Measurements from ENCODE around the gene HTR3A.
"Not testable (repeated sequence)": the region's sequence is repeated elsewhere in the genome, so short reads cannot be mapped to it uniquely, and the experiment has no call there.

The HTR3A gene

DNA sequence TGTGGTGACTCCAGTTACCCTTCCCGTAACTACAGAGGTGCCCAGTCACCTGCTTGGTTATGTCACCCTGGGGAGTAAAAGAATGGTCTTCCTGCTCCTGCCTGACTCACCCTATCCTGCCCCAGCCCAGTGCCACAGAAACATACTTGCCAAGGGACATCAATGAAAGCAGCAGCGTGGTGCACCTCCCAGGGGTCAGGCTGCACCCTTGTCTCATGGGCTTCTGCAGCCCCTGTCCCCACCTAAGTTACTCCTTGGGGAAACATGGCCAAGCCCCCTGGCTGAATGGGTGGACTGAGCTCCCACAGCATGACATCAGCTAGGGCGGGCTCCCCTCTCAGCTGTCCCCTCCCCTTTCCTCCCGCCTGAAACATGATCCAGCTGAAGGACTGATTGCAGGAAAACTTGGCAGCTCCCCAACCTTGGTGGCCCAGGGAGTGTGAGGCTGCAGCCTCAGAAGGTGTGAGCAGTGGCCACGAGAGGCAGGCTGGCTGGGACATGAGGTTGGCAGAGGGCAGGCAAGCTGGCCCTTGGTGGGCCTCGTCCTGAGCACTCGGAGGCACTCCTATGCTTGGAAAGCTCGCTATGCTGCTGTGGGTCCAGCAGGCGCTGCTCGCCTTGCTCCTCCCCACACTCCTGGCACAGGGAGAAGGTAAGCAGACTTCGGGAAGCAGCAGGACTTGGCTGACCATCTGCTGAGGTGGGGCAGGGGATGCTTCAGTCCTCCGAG is at the start of gene HTR3A:
HTR3A (plus strand) TSS at position 368 of the 730 bp plus-strand sequence; CDS start at position 586, 218 bp downstream.
- peak; percentile 34 for DNase-seq (ENCODE audit: low read depth)

GRCh38 chr11:113926273-113927197 is 48.4 kb upstream of the HTR3A start:
- DNase-seq (ENCODE audit: low read depth), result peak; percentile 50

DNA sequence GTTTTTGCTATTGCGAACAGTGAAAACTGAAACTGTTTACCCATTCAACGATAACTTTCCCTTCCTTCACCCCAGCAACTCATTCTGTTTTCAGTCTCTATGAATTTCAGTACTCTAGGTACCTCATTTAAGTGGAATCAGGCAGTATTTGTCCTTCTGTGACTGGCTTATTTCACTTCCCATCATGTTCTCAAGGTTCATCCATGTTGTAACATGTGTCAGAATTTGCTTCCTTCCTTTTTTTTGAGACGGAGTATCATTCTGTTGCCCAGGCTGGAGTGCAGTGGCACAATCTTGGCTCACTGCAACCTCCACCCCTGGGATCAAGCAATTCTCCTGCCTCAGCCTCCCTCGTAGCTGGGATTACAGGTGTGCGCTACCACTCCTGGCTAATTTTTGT is 46.6 kb upstream of the HTR3A start:
- no peak for DNase-seq (ENCODE audit: low read depth)

DNA sequence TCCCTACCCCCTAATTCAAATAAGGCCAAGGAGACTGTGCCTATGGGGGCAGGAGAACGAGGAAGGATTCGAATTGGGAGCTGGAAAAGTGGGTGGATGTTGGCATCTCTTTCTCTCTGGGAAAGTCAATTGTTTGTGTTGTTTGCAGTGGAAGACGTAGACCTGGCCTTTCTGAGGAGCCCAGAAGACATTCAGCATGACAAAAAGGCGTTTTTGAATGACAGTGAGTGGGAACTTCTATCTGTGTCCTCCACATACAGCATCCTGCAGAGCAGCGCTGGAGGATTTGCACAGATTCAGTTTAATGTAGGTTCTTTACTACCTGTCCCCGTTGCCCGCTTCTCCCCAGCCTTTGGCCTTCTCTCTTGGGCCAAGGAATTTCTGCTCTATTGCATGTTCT is 42.1 kb upstream of the HTR3A start:
- DNase-seq (ENCODE audit: low read depth), result no peak

GRCh38 chr11:113934193-113934592 is 40.7 kb upstream of the HTR3A start:
- not testable (repeated sequence) for DNase-seq (ENCODE audit: low read depth)

GRCh38 chr11:113934761-113935160 is 40.1 kb upstream of the HTR3A start:
- DNase-seq (ENCODE audit: low read depth), result no peak

DNA sequence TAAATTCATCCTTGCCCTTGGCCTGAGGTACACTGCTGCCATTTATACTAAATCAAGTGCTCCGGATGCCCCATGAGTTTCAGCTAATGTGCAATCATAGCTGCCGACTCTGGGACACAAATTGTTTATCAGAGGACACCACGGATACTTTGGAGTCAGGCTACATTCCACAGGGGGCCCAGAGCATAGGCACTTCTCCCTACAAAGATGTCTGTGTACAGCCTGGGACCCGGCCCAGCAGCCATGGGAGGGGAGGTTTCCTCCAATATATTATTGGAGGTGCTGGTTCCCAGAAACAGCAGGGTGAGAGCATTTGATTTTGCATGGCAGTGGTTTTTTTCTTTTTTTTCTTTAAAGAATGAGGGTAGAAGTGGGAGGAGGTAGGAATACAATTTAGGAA is 39.0 kb upstream of the HTR3A start:
- no peak for DNase-seq (ENCODE audit: low read depth)

DNA sequence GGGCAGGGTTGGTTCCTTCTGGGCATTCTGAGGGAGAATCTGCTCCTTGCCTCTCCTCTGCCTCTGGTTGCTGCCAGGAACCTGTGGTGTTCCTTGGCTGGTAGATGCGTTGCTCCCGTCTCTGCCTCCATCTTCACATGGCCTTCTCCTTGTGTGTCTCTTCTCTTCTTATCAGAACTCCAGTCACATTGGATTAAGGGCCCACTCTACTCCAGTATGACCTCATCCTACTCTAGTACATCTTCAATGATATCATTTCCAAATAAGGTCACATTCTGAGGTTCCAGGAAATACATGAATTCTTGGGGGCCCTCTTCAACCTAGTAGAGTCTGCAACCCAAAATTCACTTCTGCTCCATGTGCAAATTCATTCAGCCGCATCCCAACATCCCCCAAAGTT is 37.0 kb upstream of the HTR3A start:
- no peak for DNase-seq (ENCODE audit: low read depth)

DNA sequence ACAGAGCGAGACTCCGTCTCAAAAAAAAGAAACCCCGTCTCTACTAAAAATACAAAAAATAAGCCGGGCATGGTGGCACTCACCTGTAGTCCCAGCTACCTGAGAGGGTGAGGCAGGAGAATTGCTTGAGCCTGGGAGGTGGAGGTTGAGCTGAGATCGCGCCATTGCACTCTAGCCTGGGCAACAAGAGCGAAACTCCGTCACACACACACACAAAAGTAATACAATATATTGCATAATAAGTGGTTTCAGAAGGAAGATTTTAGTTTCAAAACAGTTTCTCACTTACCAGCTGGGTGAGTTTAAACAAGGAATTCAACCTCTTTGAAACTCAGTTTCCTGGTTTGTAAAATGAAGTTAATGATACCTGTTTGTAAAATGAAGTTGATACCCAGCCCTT is 32.7 kb upstream of the HTR3A start:
- no peak for DNase-seq (ENCODE audit: low read depth)

DNA sequence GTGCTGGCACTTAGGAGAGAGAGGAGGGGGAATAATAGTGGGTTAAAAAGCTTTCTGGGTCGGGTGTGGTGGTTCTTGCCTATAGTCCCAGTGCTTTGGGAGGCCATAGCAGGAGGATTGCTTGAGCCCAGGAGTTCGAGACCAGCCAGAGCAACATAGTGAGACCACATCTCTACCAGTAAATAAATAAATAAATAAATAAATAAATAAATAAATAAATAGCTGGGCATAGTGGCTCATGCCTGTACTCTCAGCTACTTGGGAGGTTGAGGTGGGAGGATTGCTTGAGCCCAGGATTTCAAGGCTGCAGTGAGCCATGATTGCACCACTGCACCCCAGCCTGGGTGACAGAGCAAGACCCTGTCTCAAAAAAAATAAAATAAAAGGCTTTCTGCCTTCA is 28.7 kb upstream of the HTR3A start:
- not testable (repeated sequence) for DNase-seq (ENCODE audit: low read depth)

GRCh38 chr11:113947994-113948393 is 26.9 kb upstream of the HTR3A start:
- DNase-seq (ENCODE audit: low read depth), result no peak

- no peak for DNase-seq (ENCODE audit: low read depth)
These were observed 25.0 kb upstream of the HTR3A start for GRCh38 chr11:113949891-113950290.

- DNase-seq (ENCODE audit: low read depth), result no peak
These were observed 23.4 kb upstream of the HTR3A start for GRCh38 chr11:113951537-113951936.

DNA sequence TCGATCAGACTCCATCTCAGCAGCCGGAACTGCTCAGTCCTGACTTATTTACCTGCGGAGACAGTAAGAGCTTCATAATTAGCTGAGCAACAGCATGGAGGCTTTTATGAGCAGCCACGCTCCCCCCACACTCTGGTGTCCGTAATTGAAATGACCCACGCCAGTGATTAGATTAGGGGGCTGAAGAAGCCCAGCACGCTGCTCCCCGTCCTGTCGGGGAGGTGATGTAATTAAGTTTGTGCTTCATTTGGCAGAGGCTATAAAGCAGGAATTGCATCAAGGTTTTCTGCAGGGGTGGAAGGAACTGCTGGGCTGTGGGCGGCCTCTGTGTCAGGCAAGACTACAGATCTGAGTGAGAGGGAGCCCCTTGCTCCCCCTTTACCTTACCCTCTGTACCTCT is 22.8 kb upstream of the HTR3A start:
- DNase-seq (ENCODE audit: low read depth), result no peak

GRCh38 chr11:113952588-113952987 is 22.3 kb upstream of the HTR3A start:
- no peak for DNase-seq (ENCODE audit: low read depth)

GRCh38 chr11:113954235-113954634 is 20.7 kb upstream of the HTR3A start:
- no peak for DNase-seq (ENCODE audit: low read depth)

- no peak for DNase-seq (ENCODE audit: low read depth)
These were observed 17.9 kb upstream of the HTR3A start for GRCh38 chr11:113956986-113957385.

DNA sequence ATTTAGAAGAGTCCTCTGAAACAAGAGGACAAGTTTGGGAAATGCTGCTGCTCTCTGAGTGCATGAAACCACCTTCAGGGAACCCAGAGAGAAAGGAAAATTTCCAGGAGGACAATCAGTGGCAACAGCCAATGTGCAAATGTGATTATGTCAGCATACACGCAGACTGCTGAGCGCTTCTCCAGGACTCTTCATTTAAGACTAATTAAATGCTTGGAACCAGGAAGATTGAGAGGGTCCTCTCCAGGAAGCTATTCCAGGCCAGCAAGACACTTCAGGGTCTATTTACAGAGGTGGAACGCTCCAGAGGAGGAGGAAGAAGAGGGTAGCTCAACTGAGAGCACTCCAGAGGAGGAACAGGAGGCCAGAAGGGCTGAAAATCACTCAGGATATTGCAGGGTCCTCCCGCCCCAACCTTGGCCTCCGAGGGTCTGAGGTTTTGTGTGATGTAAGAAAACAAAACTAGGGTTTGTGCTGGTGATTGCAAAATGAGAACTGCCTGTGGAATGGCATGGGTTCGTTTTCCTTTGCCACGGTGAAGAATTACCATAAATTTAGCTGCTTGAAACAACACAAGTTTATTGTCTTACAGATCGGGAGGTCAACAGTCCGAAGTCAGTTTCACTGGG is 14.1 kb upstream of the HTR3A start:
- no peak for DNase-seq (ENCODE audit: low read depth)

GRCh38 chr11:113967361-113967760 is 7.5 kb upstream of the HTR3A start:
- no peak for DNase-seq (ENCODE audit: low read depth)

- no peak for DNase-seq (ENCODE audit: low read depth)
These were observed 3.3 kb upstream of the HTR3A start for GRCh38 chr11:113971506-113972195.

DNA sequence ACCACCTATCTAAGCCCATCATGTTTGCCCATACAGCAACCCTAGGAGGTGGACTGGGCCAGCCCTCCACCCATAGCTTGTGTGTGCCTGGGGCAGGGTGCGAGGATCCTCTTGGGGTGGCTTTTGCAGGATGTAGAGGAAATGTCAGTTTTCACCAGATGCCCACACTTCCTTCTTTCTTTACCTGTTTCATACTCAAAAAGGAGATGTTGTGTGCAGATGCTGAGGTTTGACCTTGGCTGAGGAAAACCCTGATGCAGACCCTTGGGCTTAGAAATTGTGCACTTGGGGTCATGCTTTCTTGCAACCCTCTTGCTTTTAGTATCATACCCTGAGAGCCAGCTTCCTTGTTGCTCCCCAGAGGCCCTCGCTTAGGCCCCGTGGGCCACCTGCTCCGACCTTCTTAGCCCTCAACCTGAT is 2.2 kb downstream of the HTR3A start:
- DNase-seq (ENCODE audit: low read depth), result no peak

DNA sequence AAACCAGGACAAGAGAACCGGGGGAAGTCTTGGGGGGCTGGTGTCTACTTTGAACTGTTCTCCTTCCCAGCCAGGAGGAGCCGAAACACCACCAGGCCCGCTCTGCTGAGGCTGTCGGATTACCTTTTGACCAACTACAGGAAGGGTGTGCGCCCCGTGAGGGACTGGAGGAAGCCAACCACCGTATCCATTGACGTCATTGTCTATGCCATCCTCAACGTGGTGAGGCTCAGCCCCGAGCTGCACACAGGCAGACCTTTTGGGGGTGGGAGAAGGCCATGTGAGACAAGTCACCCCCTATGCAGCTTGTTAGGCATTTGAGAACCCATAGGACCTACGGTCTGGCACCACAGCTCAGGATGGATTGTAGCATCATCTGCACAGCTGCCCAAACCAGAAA is 2.8 kb downstream of the HTR3A start:
- no peak for DNase-seq (ENCODE audit: low read depth)
